ENCODE measurements around the gene KIF1B. TPM values are rescaled to one million over a fixed set of nuclear protein-coding genes. Genes with fewer than 3 reads are reported as not detected.

Gene KIF1B
- total and polyA plus RNA-seq, 7 donors = 4.8 to 78.4 (median 46.4) TPM

- WGBS, 2 donors = 55 to 84% methylated on average over 2 of the region's 2 CpGs
- Histone ChIP-seq H3K27me3 (no peaks in the 10 kb centered on the region), H3K4me1 (no peaks in the 10 kb centered on the region), H3K9me3 (no peaks in the 10 kb centered on the region), H3K36me3 (peaks cover 0 to 9% (median 6%) of the 10 kb centered on the region in 4 donors), H3K4me3 (no peak overlapping the region), H3K27ac (no peak overlapping the region)
- no peak for DNase-seq
- no peak for TF ChIP-seq CTCF (IDR thresholded peaks at IDR 0.05)
- TF ChIP-seq POLR2AphosphoS5 (IDR thresholded peaks at IDR 0.05) = no peak
- no peak for TF ChIP-seq EP300 (IDR thresholded peaks at IDR 0.05)
- intact Hi-C loops (cut with DNase I) = no loop called here
Measured at GRCh38 chr1:10185759-10186158, 24.6 kb upstream of the KIF1B start.

- Histone ChIP-seq H3K9me3 (no peaks in the 10 kb centered on the region), H3K36me3 (peaks cover 0 to 2% (median 0%) of the 10 kb centered on the region in 4 donors), H3K27ac (no peak overlapping the region), H3K4me3 (no peak overlapping the region), H3K27me3 (no peaks in the 10 kb centered on the region), H3K4me1 (no peaks in the 10 kb centered on the region)
- TF ChIP-seq POLR2A (IDR thresholded peaks at IDR 0.05) (no peak), POLR2AphosphoS5 (IDR thresholded peaks at IDR 0.05) (no peak), CTCF (IDR thresholded peaks at IDR 0.05) (no peak), EP300 (IDR thresholded peaks at IDR 0.05) (no peak)
- 90 to 91% methylated on average over 12 of the region's 12 CpGs for WGBS, 2 donors
- intact Hi-C loops (cut with DNase I) = no loop called here
- DNase-seq = no peak
Measured at GRCh38 chr1:10186331-10187025, 23.9 kb upstream of the KIF1B start.

GRCh38 chr1:10187026-10187334 is 23.4 kb upstream of the KIF1B start:
- no peak for DNase-seq
- TF ChIP-seq POLR2AphosphoS5 (IDR thresholded peaks at IDR 0.05) (no peak), CTCF (IDR thresholded peaks at IDR 0.05) (no peak), EP300 (IDR thresholded peaks at IDR 0.05) (no peak), POLR2A (IDR thresholded peaks at IDR 0.05) (no peak)
- H3K36me3 ChIP-seq = no peaks in the 10 kb centered on the region
- H3K4me3 ChIP-seq = no peak overlapping the region
- 94 to 96% methylated on average over 4 of the region's 4 CpGs for WGBS, 2 donors
- no peaks in the 10 kb centered on the region for H3K27me3 ChIP-seq
- H3K27ac ChIP-seq = no peak overlapping the region
- intact Hi-C loops (cut with DNase I) = no loop called here
- H3K9me3 ChIP-seq = no peaks in the 10 kb centered on the region
- H3K4me1 ChIP-seq = no peaks in the 10 kb centered on the region

- Histone ChIP-seq H3K4me3 (no peak overlapping the region), H3K9me3 (no peaks in the 10 kb centered on the region), H3K27ac (no peak overlapping the region), H3K4me1 (no peaks in the 10 kb centered on the region), H3K27me3 (no peaks in the 10 kb centered on the region), H3K36me3 (no peaks in the 10 kb centered on the region)
- WGBS, 2 donors = 97 to 98% methylated on average over 2 of the region's 2 CpGs
- intact Hi-C loops (cut with DNase I) = no loop called here
- no peak for DNase-seq
- TF ChIP-seq POLR2A (IDR thresholded peaks at IDR 0.05) = no peak
- TF ChIP-seq POLR2AphosphoS5 (IDR thresholded peaks at IDR 0.05) = no peak
- TF ChIP-seq EP300 (IDR thresholded peaks at IDR 0.05) = no peak
- no peak for TF ChIP-seq CTCF (IDR thresholded peaks at IDR 0.05)
Measured at GRCh38 chr1:10188133-10188650, 22.2 kb upstream of the KIF1B start.

- 51 to 69% methylated on average over 4 of the region's 4 CpGs for WGBS, 2 donors
- DNase-seq = no peak
- intact Hi-C loops (cut with DNase I) = no loop called here
Measured at GRCh38 chr1:10189659-10190058, 20.7 kb upstream of the KIF1B start.

More at GRCh38 chr1:10189659-10190058, 20.7 kb upstream of the KIF1B start:
- no peak overlapping the region for H3K4me3 ChIP-seq
- no peaks in the 10 kb centered on the region for H3K4me1 ChIP-seq
- no peak for TF ChIP-seq POLR2AphosphoS5 (IDR thresholded peaks at IDR 0.05)
- TF ChIP-seq POLR2A (IDR thresholded peaks at IDR 0.05) = no peak
- no peak for TF ChIP-seq EP300 (IDR thresholded peaks at IDR 0.05)
- TF ChIP-seq CTCF (IDR thresholded peaks at IDR 0.05) = no peak
- H3K27ac ChIP-seq = no peak overlapping the region
- H3K27me3 ChIP-seq = no peaks in the 10 kb centered on the region
- no peaks in the 10 kb centered on the region for H3K36me3 ChIP-seq
- no peaks in the 10 kb centered on the region for H3K9me3 ChIP-seq

All from sigmoid colon (tissue), 7 donors.